Stimulated activated memory B cell treated with anti-CD40 and anti-IgM and Interleukin-4, amounts not matched to agents 10 μg/mL and 1 μg/mL and 100 μg/mL, for 72 hours (primary cell): ENCODE data around the gene ATP9B.

ENCODE experiments used
- ATAC-seq: fragments of 150-1000 bp; cut with Tn5 transposase; 2 replicates; pipeline ENCODE4 v1.10.0; 2021
- H3K27ac Mint-ChIP-seq: one replicate; pipeline ENCODE4 v1.8.0; 2022; ENCODE audit warnings: mild to moderate bottlenecking, mixed read lengths
- H3K27me3 Mint-ChIP-seq: one replicate; pipeline ENCODE4 v1.8.0; 2022; ENCODE audit warnings: mixed read lengths
- H3K36me3 Mint-ChIP-seq: one replicate; pipeline ENCODE4 v1.8.0; 2022; ENCODE audit warnings: mixed read lengths
- H3K4me1 Mint-ChIP-seq: one replicate; pipeline ENCODE4 v1.8.0; 2022; ENCODE audit warnings: mixed read lengths
- H3K4me3 Mint-ChIP-seq: one replicate; pipeline ENCODE4 v1.8.0; 2022; ENCODE audit warnings: mild to moderate bottlenecking, moderate library complexity, mixed read lengths
- H3K9me3 Mint-ChIP-seq: one replicate; pipeline ENCODE4 v1.8.0; 2022; ENCODE audit warnings: mixed read lengths

Gene ATP9B

DNA sequence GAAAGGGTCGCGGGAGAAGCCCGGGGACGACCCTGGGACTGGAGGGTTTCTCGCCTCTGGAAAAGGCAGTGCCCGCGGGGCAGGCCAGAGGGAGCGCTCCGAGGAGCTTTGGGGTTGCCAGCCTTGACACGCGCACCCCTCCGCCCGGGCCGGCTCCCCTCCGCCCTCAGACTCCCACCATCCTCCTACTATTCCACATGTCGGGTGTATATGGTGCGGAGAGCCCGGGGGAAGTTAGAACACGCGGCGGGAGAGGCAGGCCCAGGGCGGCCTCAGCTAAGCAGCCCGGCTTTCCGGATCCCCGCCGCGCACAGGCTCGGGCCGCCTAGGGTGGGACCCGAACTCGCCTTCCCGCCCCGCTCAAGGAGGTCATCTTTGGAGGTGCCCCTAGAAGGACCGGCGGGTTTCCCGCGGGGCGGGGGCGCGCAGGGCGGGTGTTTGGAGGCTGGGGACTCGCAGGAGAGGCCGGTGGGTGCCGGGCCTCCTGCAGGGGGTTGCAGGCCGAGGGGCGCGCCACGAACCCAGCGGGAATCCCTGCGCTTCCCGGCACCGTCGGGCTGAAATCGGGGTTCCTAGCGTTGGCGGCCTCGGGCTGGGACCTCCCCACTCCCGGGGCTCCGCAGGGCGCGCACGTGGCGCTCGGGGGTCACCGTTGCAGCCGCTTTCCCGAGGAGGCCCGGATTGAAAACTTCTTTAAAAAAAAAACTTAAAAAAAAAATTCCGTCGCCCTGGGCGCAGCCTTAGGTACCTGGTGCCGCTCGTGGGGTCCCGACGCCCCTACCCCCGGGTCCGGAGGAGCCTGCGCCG is 330.3 kb downstream of the ATP9B start:
- ATAC-seq = peak; percentile 10
- Mint-ChIP-seq H3K4me1 (peaks cover 59% of the 10 kb centered on the region), H3K27ac (peak overlapping the region; percentile 88), H3K4me3 (peak overlapping the region; percentile 85), H3K27me3 (no peaks in the 10 kb centered on the region), H3K9me3 (no peaks in the 10 kb centered on the region), H3K36me3 (peaks cover 20% of the 10 kb centered on the region)

DNA sequence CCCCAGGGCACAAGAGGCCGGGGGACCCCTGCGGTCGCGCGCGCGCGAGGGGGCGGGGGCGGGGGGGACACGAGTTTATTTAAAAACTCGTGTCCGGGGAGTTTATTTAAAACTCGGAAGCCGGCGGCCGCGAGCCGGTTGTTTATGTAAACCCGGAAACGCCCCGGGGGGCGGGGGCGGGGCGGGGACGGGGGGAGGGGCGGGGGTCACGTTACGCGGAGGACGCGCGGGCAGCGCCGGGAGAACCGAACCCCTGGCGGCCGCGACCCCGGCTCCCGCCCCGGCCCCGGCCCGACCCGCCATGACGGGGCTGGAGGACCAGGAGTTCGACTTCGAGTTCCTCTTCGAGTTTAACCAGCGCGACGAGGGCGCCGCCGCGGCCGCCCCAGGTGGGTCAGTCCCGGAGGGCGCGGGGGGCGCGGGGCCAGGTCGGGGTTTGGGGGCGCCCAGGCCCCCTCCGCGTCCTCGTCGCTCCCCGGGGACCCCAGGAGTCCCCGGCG is 330.9 kb downstream of the ATP9B start:
- Mint-ChIP-seq H3K4me1 (peaks cover 66% of the 10 kb centered on the region), H3K9me3 (no peaks in the 10 kb centered on the region), H3K4me3 (peak overlapping the region; percentile 85), H3K27ac (no peak overlapping the region), H3K27me3 (no peaks in the 10 kb centered on the region), H3K36me3 (peaks cover 20% of the 10 kb centered on the region)
- peak; percentile 55 for ATAC-seq

DNA sequence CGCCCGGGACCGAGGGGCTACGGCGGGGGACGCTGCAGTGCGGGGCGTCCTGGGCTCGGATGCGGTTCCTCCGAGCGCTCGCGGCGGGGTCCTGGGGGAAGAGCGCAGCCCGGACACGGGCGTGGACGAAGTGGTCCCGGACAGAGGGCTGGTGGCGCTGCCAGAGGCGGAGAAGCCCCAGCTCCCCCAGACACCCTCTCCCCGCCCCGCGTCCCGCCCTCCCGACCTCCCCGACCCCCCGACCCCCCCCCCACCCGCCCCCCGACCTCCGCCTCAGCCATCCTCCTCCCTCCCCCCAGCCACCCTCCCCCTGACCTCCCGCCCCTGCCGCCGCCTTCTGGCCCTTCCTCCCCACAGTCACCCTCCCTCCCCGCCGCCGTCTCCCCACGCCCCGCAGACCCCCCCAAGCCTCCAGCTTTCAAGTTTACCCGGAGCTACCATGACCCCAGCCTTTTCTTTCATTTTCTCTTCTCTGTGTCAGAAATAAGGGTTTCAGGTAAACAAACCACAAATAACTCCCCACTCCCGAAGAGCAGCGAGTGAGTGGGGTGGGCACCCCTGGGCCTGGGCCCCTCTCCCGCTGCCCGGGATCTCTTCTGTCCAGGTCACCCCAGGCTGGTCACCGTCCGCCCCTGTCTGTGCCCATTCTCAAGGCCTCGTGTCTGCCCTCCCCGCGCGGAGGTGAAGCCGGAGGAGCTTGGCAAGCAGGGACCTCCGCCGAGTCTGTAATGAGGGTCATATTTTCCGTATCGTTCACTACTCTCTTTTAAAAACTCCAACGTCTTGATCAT is 331.6 kb downstream of the ATP9B start:
- Mint-ChIP-seq H3K4me1 (peaks cover 72% of the 10 kb centered on the region), H3K27me3 (no peaks in the 10 kb centered on the region), H3K27ac (peak overlapping the region; percentile 94), H3K4me3 (peak overlapping the region; percentile 83), H3K9me3 (no peaks in the 10 kb centered on the region), H3K36me3 (peaks cover 22% of the 10 kb centered on the region)
- no peak for ATAC-seq

DNA sequence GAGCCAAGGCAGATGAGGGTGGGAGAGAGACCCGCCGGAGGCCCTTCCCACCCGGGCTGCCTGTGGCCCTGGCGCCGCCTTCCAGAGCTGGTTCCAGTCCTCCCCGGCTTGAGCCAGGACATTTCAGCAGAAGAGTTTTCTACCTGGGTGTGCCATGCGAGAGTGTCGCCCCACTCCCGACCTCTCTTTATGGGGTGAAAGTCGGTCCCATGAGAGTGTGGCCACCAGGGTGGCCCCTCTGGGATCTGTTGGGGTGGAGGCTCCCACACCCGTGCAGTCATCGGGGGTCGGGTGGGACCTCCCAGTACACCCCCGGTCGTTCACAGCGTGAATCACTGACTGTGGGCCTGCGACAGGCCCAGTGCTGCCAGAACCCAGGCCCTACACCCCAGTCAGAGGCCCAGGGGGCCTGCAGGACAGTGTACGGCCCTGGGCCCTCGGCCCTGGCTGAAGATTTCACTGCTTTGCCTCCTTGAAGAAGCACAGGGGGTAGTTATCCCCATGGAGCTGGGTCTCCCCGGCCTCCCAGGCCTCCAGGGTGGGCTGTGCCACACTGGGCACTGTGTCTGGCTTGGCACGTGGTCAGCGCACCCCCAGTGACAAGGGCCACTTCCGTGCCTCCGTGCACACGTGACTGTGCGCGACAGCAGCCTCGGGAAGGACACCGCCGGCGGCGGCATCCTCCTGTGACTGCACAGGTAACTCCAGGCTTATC is 332.5 kb downstream of the ATP9B start:
- no peak for ATAC-seq
- Mint-ChIP-seq H3K4me1 (peaks cover 81% of the 10 kb centered on the region), H3K9me3 (no peaks in the 10 kb centered on the region), H3K27me3 (no peaks in the 10 kb centered on the region), H3K4me3 (peak overlapping the region; percentile 83), H3K27ac (peak overlapping the region; percentile 94), H3K36me3 (peaks cover 29% of the 10 kb centered on the region)

DNA sequence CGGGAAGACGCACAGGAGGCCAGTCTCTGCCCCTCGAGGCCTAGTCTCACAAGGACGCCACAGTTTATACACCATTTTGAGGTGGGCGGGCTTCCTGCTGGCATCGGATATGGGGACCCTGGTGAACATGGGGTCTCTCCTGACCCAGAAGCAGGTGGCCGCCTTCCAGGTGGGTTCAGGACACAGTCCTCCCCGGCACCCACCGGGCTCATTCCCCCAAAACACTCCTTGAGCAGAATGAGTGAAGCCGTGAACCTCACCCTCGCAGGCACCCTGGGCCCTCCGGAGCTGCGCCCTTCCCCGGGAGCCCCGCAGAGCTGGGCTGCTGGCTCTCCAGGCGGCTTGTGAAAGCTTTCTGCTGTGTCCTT is 333.0 kb downstream of the ATP9B start:
- Mint-ChIP-seq H3K9me3 (no peaks in the 10 kb centered on the region), H3K27ac (peak overlapping the region; percentile 94), H3K36me3 (peaks cover 29% of the 10 kb centered on the region), H3K4me1 (peaks cover 84% of the 10 kb centered on the region), H3K4me3 (peak overlapping the region; percentile 83), H3K27me3 (no peaks in the 10 kb centered on the region)
- no peak for ATAC-seq

- Mint-ChIP-seq H3K27me3 (no peaks in the 10 kb centered on the region), H3K9me3 (no peaks in the 10 kb centered on the region), H3K36me3 (peaks cover 34% of the 10 kb centered on the region), H3K4me3 (peak overlapping the region; percentile 83), H3K4me1 (peaks cover 84% of the 10 kb centered on the region), H3K27ac (peak overlapping the region; percentile 94)
- ATAC-seq = no peak
These were observed 334.0 kb downstream of the ATP9B start for GRCh38 chr18:79402977-79403722.

DNA sequence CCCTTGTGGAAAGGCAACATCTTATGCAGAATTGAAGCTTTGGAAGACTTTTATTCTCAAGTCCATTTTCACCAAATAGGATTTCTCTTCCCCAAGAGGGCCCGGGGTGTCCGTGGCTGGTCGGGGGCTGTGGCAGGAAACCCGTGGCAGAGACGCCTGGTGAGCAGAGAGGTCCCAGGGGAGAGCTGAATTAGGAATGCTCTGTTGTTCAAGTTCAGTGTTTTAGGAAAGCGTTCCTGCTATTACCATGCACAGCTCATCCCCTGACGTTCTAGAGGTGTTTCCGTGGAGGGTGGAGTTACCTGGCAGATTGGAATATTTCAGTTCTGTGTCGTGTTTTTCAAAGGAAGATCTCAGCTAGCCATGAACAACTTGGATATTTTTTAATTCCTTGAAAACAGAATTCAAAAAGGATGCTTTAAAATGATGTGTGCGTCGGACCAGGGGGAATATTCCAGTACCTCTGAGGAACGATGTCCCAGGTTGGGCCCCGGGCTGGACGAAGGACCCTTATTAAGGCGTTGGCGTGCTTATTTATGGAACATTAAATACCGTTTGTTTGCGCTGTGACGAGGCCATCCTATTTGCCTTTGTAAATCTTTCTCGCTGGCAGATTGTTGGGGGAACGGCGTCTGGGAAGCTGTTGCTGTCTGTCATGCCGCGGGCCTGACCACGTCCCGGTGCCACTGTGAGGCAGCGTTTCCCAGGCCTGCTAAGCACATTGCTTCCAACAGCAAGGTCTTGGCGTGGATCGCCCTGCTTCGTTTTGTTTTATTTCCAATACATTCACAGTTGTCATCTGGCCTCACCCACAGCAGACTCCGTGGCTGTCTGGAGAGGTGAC is 334.8 kb downstream of the ATP9B start:
- H3K27me3 Mint-ChIP-seq = no peaks in the 10 kb centered on the region
- ATAC-seq = no peak
- H3K27ac Mint-ChIP-seq = peak overlapping the region; percentile 94
- H3K4me1 Mint-ChIP-seq = peaks cover 76% of the 10 kb centered on the region
- H3K4me3 Mint-ChIP-seq = peak overlapping the region; percentile 83
- H3K9me3 Mint-ChIP-seq = no peaks in the 10 kb centered on the region
- H3K36me3 Mint-ChIP-seq = peaks cover 26% of the 10 kb centered on the region

GRCh38 chr18:79404567-79404910 is 335.3 kb downstream of the ATP9B start:
- no peaks in the 10 kb centered on the region for H3K9me3 Mint-ChIP-seq
- no peaks in the 10 kb centered on the region for H3K27me3 Mint-ChIP-seq
- H3K36me3 Mint-ChIP-seq = peaks cover 22% of the 10 kb centered on the region
- peak overlapping the region; percentile 94 for H3K27ac Mint-ChIP-seq
- H3K4me3 Mint-ChIP-seq = peak overlapping the region; percentile 83
- ATAC-seq = no peak
- H3K4me1 Mint-ChIP-seq = peaks cover 70% of the 10 kb centered on the region

GRCh38 chr18:79405019-79405780 is 336.0 kb downstream of the ATP9B start:
- Mint-ChIP-seq H3K4me3 (peak overlapping the region; percentile 83), H3K27ac (peak overlapping the region; percentile 94), H3K4me1 (peaks cover 69% of the 10 kb centered on the region), H3K36me3 (peaks cover 22% of the 10 kb centered on the region), H3K9me3 (no peaks in the 10 kb centered on the region), H3K27me3 (no peaks in the 10 kb centered on the region)
- ATAC-seq = no peak

GRCh38 chr18:79405781-79406575 is 336.8 kb downstream of the ATP9B start:
- Mint-ChIP-seq H3K27me3 (no peaks in the 10 kb centered on the region), H3K27ac (peak overlapping the region; percentile 94), H3K36me3 (peaks cover 20% of the 10 kb centered on the region), H3K4me3 (peak overlapping the region; percentile 83), H3K4me1 (peaks cover 66% of the 10 kb centered on the region), H3K9me3 (no peaks in the 10 kb centered on the region)
- ATAC-seq = peak; percentile 92

GRCh38 chr18:79406708-79407107 is 337.5 kb downstream of the ATP9B start:
- H3K27me3 Mint-ChIP-seq = no peaks in the 10 kb centered on the region
- ATAC-seq = no peak
- peak overlapping the region; percentile 94 for H3K27ac Mint-ChIP-seq
- H3K4me3 Mint-ChIP-seq = no peak overlapping the region
- peaks cover 59% of the 10 kb centered on the region for H3K4me1 Mint-ChIP-seq
- H3K36me3 Mint-ChIP-seq = peaks cover 17% of the 10 kb centered on the region
- H3K9me3 Mint-ChIP-seq = no peaks in the 10 kb centered on the region

GRCh38 chr18:79409313-79409712 is 340.1 kb downstream of the ATP9B start:
- Mint-ChIP-seq H3K27me3 (no peaks in the 10 kb centered on the region), H3K36me3 (peaks cover 38% of the 10 kb centered on the region), H3K9me3 (no peaks in the 10 kb centered on the region), H3K27ac (no peak overlapping the region), H3K4me3 (no peak overlapping the region), H3K4me1 (peaks cover 48% of the 10 kb centered on the region)
- ATAC-seq = no peak

DNA sequence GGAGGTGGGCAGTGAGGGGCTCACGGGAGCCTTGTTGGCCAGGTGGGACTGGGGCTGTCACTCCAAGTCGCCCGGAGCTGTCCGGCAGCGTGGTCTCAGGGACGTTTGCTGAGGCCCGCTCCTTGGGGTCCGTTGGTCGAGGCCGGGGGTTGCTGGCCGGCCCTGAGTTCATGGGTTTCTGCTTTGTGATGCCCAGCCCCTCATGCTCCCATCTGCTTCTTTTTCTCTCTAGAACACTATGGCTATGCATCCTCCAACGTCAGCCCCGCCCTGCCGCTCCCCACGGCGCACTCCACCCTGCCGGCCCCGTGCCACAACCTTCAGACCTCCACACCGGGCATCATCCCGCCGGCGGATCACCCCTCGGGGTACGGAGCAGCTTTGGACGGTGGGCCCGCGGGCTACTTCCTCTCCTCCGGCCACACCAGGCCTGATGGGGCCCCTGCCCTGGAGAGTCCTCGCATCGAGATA is 341.0 kb downstream of the ATP9B start:
- no peak for ATAC-seq
- no peak overlapping the region for H3K4me3 Mint-ChIP-seq
- H3K36me3 Mint-ChIP-seq = peaks cover 45% of the 10 kb centered on the region
- H3K27ac Mint-ChIP-seq = no peak overlapping the region
- H3K4me1 Mint-ChIP-seq = peaks cover 46% of the 10 kb centered on the region
- no peaks in the 10 kb centered on the region for H3K9me3 Mint-ChIP-seq
- H3K27me3 Mint-ChIP-seq = no peaks in the 10 kb centered on the region
